Measurements from ENCODE around the gene OSBPL9. TPM values are rescaled to one million over a fixed set of nuclear protein-coding genes. Genes with fewer than 3 reads are reported as not detected.
"Not testable (repeated sequence)": the region's sequence is repeated elsewhere in the genome, so short reads cannot be mapped to it uniquely, and the experiment has no call there.

The OSBPL9 gene
- total RNA-seq, 4 donors from 2014 or later, result 95.6 to 272 (median 128) TPM

- 79 to 87% methylated on average over 1 of the region's 1 CpG for WGBS, 2 donors
- H3K9me3 ChIP-seq, result no peaks in the 10 kb centered on the region
- no peak for DNase-seq
- TF ChIP-seq POLR2A (IDR thresholded peaks at IDR 0.05), result no peak
- TF ChIP-seq CTCF (IDR thresholded peaks at IDR 0.05), result no peak
- intact Hi-C loops (cut with DNase I), result no loop called here
- H3K36me3 ChIP-seq, result no peaks in the 10 kb centered on the region
- no peaks in the 10 kb centered on the region for H3K27me3 ChIP-seq
- peak overlapping the region in 2 of 3 donors; percentile 12 to 37 for H3K27ac ChIP-seq
- no peak overlapping the region for H3K4me3 ChIP-seq (replicated peaks in 1 of 3)
- peaks cover 6 to 10% of the 10 kb centered on the region in 2 donors for H3K4me1 ChIP-seq
These were observed 25.8 kb downstream of the OSBPL9 start for GRCh38 chr1:51642739-51643142.

GRCh38 chr1:51643362-51643761 lies 26.5 kb downstream of the OSBPL9 start:
- H3K4me1 ChIP-seq, result peaks cover 6 to 10% of the 10 kb centered on the region in 2 donors
- H3K27me3 ChIP-seq, result no peaks in the 10 kb centered on the region
- H3K27ac ChIP-seq, result peak overlapping the region in 2 of 3 donors; percentile 12 to 37
- no peaks in the 10 kb centered on the region for H3K36me3 ChIP-seq
- no peak for DNase-seq
- intact Hi-C loops (cut with DNase I), result no loop called here
- 87 to 91% methylated on average over 1 of the region's 1 CpG for WGBS, 2 donors
- TF ChIP-seq POLR2A (IDR thresholded peaks at IDR 0.05), result no peak
- TF ChIP-seq CTCF (IDR thresholded peaks at IDR 0.05), result no peak
- no peaks in the 10 kb centered on the region for H3K9me3 ChIP-seq
- no peak overlapping the region for H3K4me3 ChIP-seq (replicated peaks in 1 of 3)

GRCh38 chr1:51644020-51644419 lies 27.1 kb downstream of the OSBPL9 start:
- no peak for DNase-seq
- Histone ChIP-seq H3K4me1 (peaks cover 6 to 10% of the 10 kb centered on the region in 2 donors), H3K36me3 (no peaks in the 10 kb centered on the region), H3K9me3 (no peaks in the 10 kb centered on the region), H3K27ac (peak overlapping the region in 1 of 3 donors; percentile 42), H3K4me3 (replicated peaks in 1 of 3) (no peak overlapping the region), H3K27me3 (no peaks in the 10 kb centered on the region)
- TF ChIP-seq CTCF (IDR thresholded peaks at IDR 0.05) (no peak), POLR2A (IDR thresholded peaks at IDR 0.05) (no peak)
- intact Hi-C loops (cut with DNase I), result no loop called here
- WGBS, 2 donors, result 94 to 96% methylated on average over 5 of the region's 5 CpGs

DNA sequence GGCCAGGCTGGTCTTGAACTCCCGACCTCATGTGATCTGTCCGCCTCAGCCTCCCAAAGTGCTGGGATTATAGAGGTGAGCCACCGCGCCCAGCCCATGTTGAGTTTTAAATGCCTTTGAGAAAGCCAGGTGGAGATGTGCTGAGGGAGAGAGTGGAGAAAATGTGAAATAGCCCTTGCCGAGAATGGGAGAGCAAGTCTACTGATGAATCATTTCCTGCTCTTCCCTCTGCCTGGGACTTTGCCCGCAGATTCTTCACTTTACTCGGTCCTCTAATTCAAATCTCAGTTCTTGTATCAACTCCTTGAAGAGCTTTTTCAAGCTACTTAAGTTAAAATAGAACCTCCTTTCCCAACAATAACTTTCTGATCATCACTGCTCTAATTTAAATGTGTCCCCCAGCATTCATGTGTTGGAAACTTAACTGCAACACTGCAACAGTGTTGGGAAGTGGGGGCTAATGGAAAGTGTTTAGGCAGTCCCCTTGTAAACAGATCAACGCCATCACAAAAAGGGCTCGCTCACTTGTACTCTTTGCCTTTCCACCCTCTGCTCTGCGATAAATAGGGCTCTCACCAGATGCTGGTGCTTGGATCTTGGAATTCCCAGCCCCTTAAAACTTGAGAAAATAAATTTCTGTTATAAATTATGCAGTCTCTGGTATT lies 27.8 kb downstream of the OSBPL9 start:
- Histone ChIP-seq H3K36me3 (no peaks in the 10 kb centered on the region), H3K9me3 (no peaks in the 10 kb centered on the region), H3K4me1 (peaks cover 6 to 10% of the 10 kb centered on the region in 2 donors), H3K27me3 (no peaks in the 10 kb centered on the region), H3K4me3 (replicated peaks in 1 of 3) (no peak overlapping the region), H3K27ac (peak overlapping the region in 1 of 3 donors; percentile 42)
- DNase-seq, result no peak
- no peak for TF ChIP-seq POLR2A (IDR thresholded peaks at IDR 0.05)
- TF ChIP-seq CTCF (IDR thresholded peaks at IDR 0.05), result no peak
- intact Hi-C loops (cut with DNase I), result no loop called here
- WGBS, 2 donors, result 78 to 80% methylated on average over 10 of the region's 10 CpGs

DNA sequence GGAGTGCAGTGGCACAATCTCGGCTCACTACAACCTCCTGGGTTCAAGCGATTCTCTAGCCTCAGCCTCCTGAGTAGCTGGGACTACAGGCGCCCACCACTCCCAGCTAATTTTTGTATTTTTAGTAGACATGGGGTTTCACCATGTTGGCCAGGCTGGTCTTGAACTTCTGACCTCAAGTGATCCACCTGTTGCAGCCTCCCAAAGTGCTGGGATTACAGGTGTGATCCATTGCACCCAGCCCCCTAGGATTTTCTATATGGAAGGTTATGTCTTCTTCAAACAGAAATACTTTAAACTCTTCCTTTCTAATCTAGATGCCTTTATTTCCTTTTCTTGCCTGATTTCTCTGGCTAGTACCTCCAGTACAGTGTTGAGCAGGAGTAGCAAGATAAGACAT lies 29.7 kb downstream of the OSBPL9 start:
- H3K36me3 ChIP-seq; DNase-seq; H3K27ac ChIP-seq; H3K4me3 ChIP-seq (replicated peaks in 1 of 3); intact Hi-C loops (cut with DNase I); H3K9me3 ChIP-seq; H3K27me3 ChIP-seq: not testable (repeated sequence)
- 97 to 98% methylated on average over 3 of the region's 3 CpGs for WGBS, 2 donors
- peaks cover 6 to 10% of the 10 kb centered on the region in 2 donors for H3K4me1 ChIP-seq
